H1 (cell line): ENCODE results near the gene RPL28. TPM values are rescaled to one million over a fixed set of nuclear protein-coding genes. Genes with fewer than 3 reads are reported as not detected.
"Not testable (repeated sequence)": the region's sequence is repeated elsewhere in the genome, so short reads cannot be mapped to it uniquely, and the experiment has no call there.

ENCODE experiments used
- CTCF ChIA-PET: fragments of 300-600 bp; sonication (Branson Sonifier 250); formaldehyde crosslinking; loops from one replicate; lab custom pipeline; 2021; ENCODE audit not compliant: partially characterized antibody; lab: Charles Lee
- POLR2A ChIA-PET: fragments of 300-600 bp; sonication (Branson Sonifier 250); formaldehyde crosslinking; loops from one replicate; lab custom pipeline; 2021; ENCODE audit warnings: inconsistent platforms; ENCODE audit not compliant: partially characterized antibody; lab: Charles Lee
- DNase-seq, 2 experiments: peaks; one replicate each; pipeline versions ENCODE4 v3.0.0 to v3.0.0-alpha.2; 2010 to 2022; ENCODE audit warnings: low spot score in 2 of 2, low read depth in 1 of 2, mixed read lengths in 1 of 2
- FAIRE-seq: peaks from 2 replicates; lab custom pipeline; 2011; peaks lifted over from hg19 to GRCh38; lab: Jason Lieb, UNC
- H2AFZ ChIP-seq: 2 replicates; pipeline ENCODE4 v1.8.1; 2012; ENCODE audit warnings: low read length, inconsistent platforms
- H2AK5ac ChIP-seq: 2 replicates; pipeline ENCODE4 v1.6.1; 2013; ENCODE audit warnings: low read depth, low read length
- H2BK120ac ChIP-seq: replicated peaks from 2 replicates; pipeline ENCODE3; 2013; ENCODE audit warnings: low read depth, low read length, inconsistent platforms
- H2BK12ac ChIP-seq: 2 replicates; pipeline ENCODE4 v1.6.1; 2013; ENCODE audit warnings: low read depth, low read length
- H2BK15ac ChIP-seq: 2 replicates; pipeline ENCODE4 v1.6.1; 2013; ENCODE audit warnings: low read length
- H2BK20ac ChIP-seq: 2 replicates; pipeline ENCODE4 v1.6.1; 2013; ENCODE audit warnings: low read length
- H2BK5ac ChIP-seq: 2 replicates; pipeline ENCODE4 v1.6.1; 2013; ENCODE audit warnings: low read depth, low read length
- H3K14ac ChIP-seq: 2 replicates; pipeline ENCODE4 v1.6.1; 2013; ENCODE audit warnings: inconsistent platforms; ENCODE audit not compliant: insufficient read length
- H3K18ac ChIP-seq: 2 replicates; pipeline ENCODE4 v1.6.1; 2013; ENCODE audit warnings: low read length; ENCODE audit errors: extremely low read depth
- H3K23ac ChIP-seq: 2 replicates; pipeline ENCODE4 v1.6.1; 2013; ENCODE audit warnings: inconsistent platforms; ENCODE audit not compliant: insufficient read length
- H3K23me2 ChIP-seq: 2 replicates; pipeline ENCODE4 v1.6.1; 2013; ENCODE audit warnings: low read depth, low read length
- H3K27ac ChIP-seq: 2 replicates; pipeline ENCODE4 v1.6.1; 2011; ENCODE audit warnings: low read depth, low read length, inconsistent platforms
- H3K27me3 ChIP-seq, 4 experiments: replicated peaks in 1 of 4; 1 replicate in 1 of 4; 2 replicates in 3 of 4; pipeline versions ENCODE4 v1.6.1 to v1.8.1; 2011 to 2013; ENCODE audit warnings: low read length in 3 of 4, mild to moderate bottlenecking in 3 of 4, inconsistent platforms in 2 of 4, mixed read lengths in 2 of 4, moderate library complexity in 1 of 4; ENCODE audit not compliant: control insufficient read depth in 3 of 4, insufficient read depth in 3 of 4; ENCODE audit errors: extremely low read depth in 1 of 4
- H3K36me3 ChIP-seq, 4 experiments: 2 replicates each; pipeline versions ENCODE4 v1.6.1 to v1.8.1; 2011 to 2013; ENCODE audit warnings: mild to moderate bottlenecking in 4 of 4, low read length in 3 of 4, moderate library complexity in 2 of 4, control low read depth in 1 of 4, inconsistent platforms in 1 of 4; ENCODE audit not compliant: insufficient read depth in 4 of 4, control insufficient read depth in 2 of 4
- H3K4ac ChIP-seq: replicated peaks from 2 replicates; pipeline ENCODE3; 2013; ENCODE audit warnings: low read length, low read depth, mixed read lengths, inconsistent platforms; ENCODE audit not compliant: insufficient read length
- H3K4me1 ChIP-seq, 4 experiments: replicated peaks in 1 of 4; 1 replicate in 1 of 4; 2 replicates in 3 of 4; pipeline versions ENCODE4 v1.6.1 to v1.8.1; 2011 to 2013; ENCODE audit warnings: low read length in 3 of 4, inconsistent platforms in 2 of 4, mixed read lengths in 1 of 4; ENCODE audit not compliant: insufficient read depth in 4 of 4, control insufficient read depth in 3 of 4
- H3K4me2 ChIP-seq, 2 experiments: 2 replicates each; pipeline versions ENCODE4 v1.6.1 to v1.8.1; 2011 to 2013; ENCODE audit warnings: low read depth in 2 of 2, low read length in 2 of 2, control low read depth in 1 of 2, inconsistent platforms in 1 of 2, mild to moderate bottlenecking in 1 of 2; ENCODE audit not compliant: insufficient read depth in 1 of 2
- H3K4me3 ChIP-seq, 4 experiments: fragments of 200-600, 300-600 bp in 1 of 4; sonication (generic), shearing (Covaris generic), sonication (Bioruptor Twin) in 1 of 4; 2 replicates each; pipeline versions ENCODE4 v1.5.1 to v1.8.1; 2011 to 2016; ENCODE audit warnings: low read length in 4 of 4, low read depth in 3 of 4, control low read depth in 2 of 4, inconsistent platforms in 2 of 4, mild to moderate bottlenecking in 2 of 4, mixed read lengths in 1 of 4, moderate library complexity in 1 of 4; ENCODE audit not compliant: insufficient read depth in 2 of 4; ENCODE audit errors: extremely low read depth in 1 of 4
- H3K56ac ChIP-seq: replicated peaks from 2 replicates; pipeline ENCODE3; 2013; ENCODE audit warnings: low read depth, mild to moderate bottlenecking, mixed read lengths, low read length, inconsistent platforms; ENCODE audit not compliant: insufficient read length
- H3K79me1 ChIP-seq: 2 replicates; pipeline ENCODE4 v1.6.1; 2013; ENCODE audit warnings: low read depth, low read length, control low read depth
- H3K79me2 ChIP-seq, 2 experiments: 2 replicates each; pipeline versions ENCODE4 v1.6.1 to v1.8.1; 2012 to 2013; ENCODE audit warnings: low read length in 2 of 2, mild to moderate bottlenecking in 2 of 2, inconsistent platforms in 1 of 2; ENCODE audit not compliant: insufficient read depth in 2 of 2, control insufficient read depth in 1 of 2
- H3K9ac ChIP-seq, 4 experiments: replicated peaks in 1 of 4; 1 replicate in 1 of 4; 2 replicates in 3 of 4; pipeline versions ENCODE4 v1.6.1 to v1.8.1; 2011 to 2013; ENCODE audit warnings: low read depth in 3 of 4, low read length in 3 of 4, control low read depth in 2 of 4, mild to moderate bottlenecking in 2 of 4, moderate library complexity in 2 of 4, inconsistent platforms in 1 of 4; ENCODE audit errors: extremely low read depth in 1 of 4
- H3K9me3 ChIP-seq, 2 experiments: 2 replicates each; pipeline versions ENCODE4 v1.6.1 to v1.8.1; 2012 to 2013; ENCODE audit warnings: mild to moderate bottlenecking in 2 of 2, moderate library complexity in 2 of 2, control low read depth in 1 of 2, inconsistent platforms in 1 of 2, low read depth in 1 of 2, low read length in 1 of 2, mixed read lengths in 1 of 2; ENCODE audit not compliant: insufficient read depth in 2 of 2
- H4K20me1 ChIP-seq, 2 experiments: replicated peaks in 1 of 2; 2 replicates each; pipeline versions ENCODE3 to v1.8.1; 2011 to 2013; ENCODE audit warnings: inconsistent platforms in 2 of 2, low read length in 2 of 2, mild to moderate bottlenecking in 1 of 2; ENCODE audit not compliant: insufficient read depth in 2 of 2, control insufficient read depth in 1 of 2
- H4K5ac ChIP-seq: 2 replicates; pipeline ENCODE4 v1.6.1; 2013; ENCODE audit warnings: low read length, low read depth, mixed read lengths, inconsistent platforms; ENCODE audit not compliant: insufficient read length
- H4K8ac ChIP-seq: 2 replicates; pipeline ENCODE4 v1.8.0; 2013; ENCODE audit warnings: mild to moderate bottlenecking, moderate library complexity, low read length, inconsistent platforms; ENCODE audit not compliant: insufficient read depth; ENCODE audit errors: extremely low read depth
- H4K91ac ChIP-seq: replicated peaks from 2 replicates; pipeline ENCODE3; 2013; ENCODE audit warnings: low read length, mixed read lengths, inconsistent platforms; ENCODE audit not compliant: insufficient read length
- WGBS, 2 experiments: shearing (Covaris generic) in 1 of 2; methylation state at CpG; one replicate each; pipeline versions ENCODE4 v1.1.6 to v1.1.7; 2013 to 2015; ENCODE audit warnings: low lambda C conversion rate in 2 of 2, mixed read lengths in 2 of 2, inconsistent platforms in 1 of 2, low coverage in 1 of 2, missing lambda C conversion rate in 1 of 2; ENCODE audit not compliant: insufficient replicate concordance in 2 of 2, insufficient coverage in 1 of 2, insufficient read length in 1 of 2; ENCODE audit errors: extremely low coverage in 1 of 2, missing lambda C conversion rate in 1 of 2; 5-methylcytosine and 5-hydroxymethylcytosine counted together
- polyA plus RNA-seq, 7 experiments: library from polyadenylated mRNA; depleted of rRNA in 3 of 7; stranded (reverse) in 5 of 7; unstranded in 2 of 7; fragments of >200 nt in 5 of 7; fragments of 200-250 nt in 2 of 7; gene quantifications; 1 replicate in 5 of 7; 2 replicates in 1 of 7; 4 replicates in 1 of 7; pipeline versions ENCODE4 v1.2.1 to v1.2.3, GENCODE V29; 2011 to 2013; ENCODE audit warnings: missing spikeins in 2 of 7, mixed read lengths in 2 of 7
- total RNA-seq: library from RNA; stranded (reverse); fragmentation: NEBNext Ultra II Directional; extraction: Animal tissue kit (Norgen Biotek cat#: 25700); gene quantifications from 2 replicates; pipeline ENCODE4 v1.2.1, GENCODE V29; 2021

Gene RPL28
- total and polyA plus RNA-seq, 2 of the 8 experiments (the other 6 are each of a cell fraction or from before 2014, with no cell fraction given) = 2,123 to 8,402 TPM

- peaks cover 20% of the 10 kb centered on the region; the same call in 1 of the 2 replicates for H3K23me2 ChIP-seq
- H3K9ac ChIP-seq, H2AFZ ChIP-seq, H3K79me2 ChIP-seq, H3K36me3 ChIP-seq, H2BK20ac ChIP-seq, FAIRE-seq, H2BK12ac ChIP-seq, H3K79me1 ChIP-seq, H3K4me3 ChIP-seq, H2BK5ac ChIP-seq, H4K91ac ChIP-seq, H4K5ac ChIP-seq, H2BK120ac ChIP-seq, H3K27ac ChIP-seq, POLR2A ChIA-PET, H2BK15ac ChIP-seq, H3K9me3 ChIP-seq, DNase-seq, H3K4ac ChIP-seq, H3K4me2 ChIP-seq, H3K14ac ChIP-seq, H4K8ac ChIP-seq, H3K4me1 ChIP-seq, H3K18ac ChIP-seq, H3K23ac ChIP-seq: not testable (repeated sequence)
- H3K56ac ChIP-seq = peak overlapping the region; percentile 82
- WGBS, 2 experiments = 89% methylated on average over 5 of the region's 5 CpGs; no CpG with 5 or more reads in 1 of the 2 experiments
- H4K20me1 ChIP-seq = peaks cover 3 to 16% of the 10 kb centered on the region in 2 experiments
- CTCF ChIA-PET = interaction anchor here (0.9 to 1.6 kb wide), 2 partner anchors 7 to 11 kb away, joined by 3 to 5 read pairs; no protein-coding TSS in a partner anchor
- peak overlapping the region; percentile 68; the same call in 1 of the 2 replicates for H2AK5ac ChIP-seq
- peaks cover 55 to 89% (median 85%) of the 10 kb centered on the region in 4 experiments for H3K27me3 ChIP-seq
Measured at GRCh38 chr19:55448175-55448490, 62.4 kb downstream of the RPL28 start.
